KMS-11 (cell line): ENCODE data around the gene PON2.

Source experiments
- H2AFZ ChIP-seq: fragments of 200-600 bp; sonication (generic); 2 replicates; pipeline ENCODE4 v1.6.1; 2016; ENCODE audit warnings: antibody characterized with exemption, mixed run types, low read depth
- H3K27ac ChIP-seq: fragments of 200-600 bp; sonication (generic); 2 replicates; pipeline ENCODE4 v1.6.1; 2016; ENCODE audit warnings: mild to moderate bottlenecking, mixed run types
- H3K27me3 ChIP-seq: fragments of 200-600 bp; sonication (generic); 2 replicates; pipeline ENCODE4 v1.6.1; 2017; ENCODE audit warnings: mild to moderate bottlenecking, low read depth, mixed run types, moderate library complexity; ENCODE audit not compliant: insufficient read depth
- H3K36me3 ChIP-seq: fragments of 200-600 bp; sonication (generic); 2 replicates; pipeline ENCODE4 v1.6.1; 2017; ENCODE audit warnings: mild to moderate bottlenecking, mixed run types; ENCODE audit not compliant: insufficient read depth
- H3K4me1 ChIP-seq: fragments of 200-600 bp; sonication (generic); 2 replicates; pipeline ENCODE4 v1.6.1; 2016; ENCODE audit warnings: mild to moderate bottlenecking, low read depth, mixed run types; ENCODE audit not compliant: poor library complexity, severe bottlenecking
- H3K4me2 ChIP-seq: fragments of 200-600 bp; sonication (generic); 2 replicates; pipeline ENCODE4 v1.7.0; 2016; ENCODE audit warnings: mild to moderate bottlenecking, mixed run types
- H3K4me3 ChIP-seq: fragments of 200-600 bp; sonication (generic); IDR thresholded peaks from 2 replicates; pipeline ENCODE4 v1.6.1; 2017; ENCODE audit warnings: low read depth, low read length, mixed read lengths; ENCODE audit not compliant: insufficient read depth
- H3K79me2 ChIP-seq: fragments of 200-600 bp; sonication (generic); 2 replicates; pipeline ENCODE4 v1.6.1; 2016; ENCODE audit warnings: low read depth, mixed run types; ENCODE audit not compliant: insufficient read depth
- H3K9ac ChIP-seq: fragments of 200-600 bp; sonication (generic); 2 replicates; pipeline ENCODE4 v1.6.1; 2016; ENCODE audit warnings: mild to moderate bottlenecking, mixed run types
- H4K20me1 ChIP-seq: fragments of 200-600 bp; sonication (generic); 2 replicates; pipeline ENCODE4 v1.6.1; 2016; ENCODE audit warnings: mild to moderate bottlenecking, mixed run types; ENCODE audit not compliant: insufficient read depth
- CTCF ChIP-seq: fragments of 200-600 bp; sonication (generic); conservative IDR thresholded peaks from 2 replicates; pipeline ENCODE4 v1.6.1; 2017; ENCODE audit warnings: low read depth, mild to moderate bottlenecking, antibody characterized with exemption, low read length, moderate library complexity, mixed read lengths

PON2 gene

GRCh38 chr7:95432606-95433005 lies 2.2 kb downstream of the PON2 start:
- no peak overlapping the region for H3K4me2 ChIP-seq
- H3K27ac ChIP-seq = no peak overlapping the region
- H3K79me2 ChIP-seq = 0 out of 2 replicates have a peak, but pooled peaks cover 6% of the 10 kb centered on the region
- no peak for TF ChIP-seq CTCF
- peaks cover 15% of the 10 kb centered on the region for H3K4me1 ChIP-seq
- H2AFZ ChIP-seq = no peak overlapping the region
- H4K20me1 ChIP-seq = 0 out of 2 replicates have a peak, but pooled peaks cover 4% of the 10 kb centered on the region
- no peaks in the 10 kb centered on the region for H3K27me3 ChIP-seq
- H3K4me3 ChIP-seq = no peak overlapping the region
- H3K9ac ChIP-seq = no peak overlapping the region
- H3K36me3 ChIP-seq = no peaks in the 10 kb centered on the region

- Histone ChIP-seq H3K79me2 (0 out of 2 replicates have a peak, but pooled peaks cover 6% of the 10 kb centered on the region), H3K4me1 (peaks cover 15% of the 10 kb centered on the region), H3K9ac (no peak overlapping the region), H3K36me3 (no peaks in the 10 kb centered on the region), H3K27ac (no peak overlapping the region), H3K4me3 (no peak overlapping the region), H4K20me1 (0 out of 2 replicates have a peak, but pooled peaks cover 4% of the 10 kb centered on the region), H3K4me2 (no peak overlapping the region), H3K27me3 (no peaks in the 10 kb centered on the region), H2AFZ (no peak overlapping the region)
- no peak for TF ChIP-seq CTCF
Measured at GRCh38 chr7:95430864-95431263, 4.0 kb downstream of the PON2 start.

GRCh38 chr7:95429241-95429990 lies 5.4 kb downstream of the PON2 start:
- peaks cover 9% of the 10 kb centered on the region for H3K4me1 ChIP-seq
- no peak overlapping the region for H2AFZ ChIP-seq
- 0 out of 2 replicates have a peak, but pooled peaks cover 6% of the 10 kb centered on the region for H3K79me2 ChIP-seq
- no peaks in the 10 kb centered on the region for H3K27me3 ChIP-seq
- peaks cover 3% of the 10 kb centered on the region; the same call in 1 of the 2 replicates for H3K36me3 ChIP-seq
- H3K4me2 ChIP-seq = no peak overlapping the region
- no peak overlapping the region for H3K9ac ChIP-seq
- H4K20me1 ChIP-seq = 0 out of 2 replicates have a peak, but pooled peaks cover 4% of the 10 kb centered on the region
- no peak overlapping the region for H3K27ac ChIP-seq
- H3K4me3 ChIP-seq = no peak overlapping the region
- TF ChIP-seq CTCF = no peak

- no peaks in the 10 kb centered on the region for H3K27me3 ChIP-seq
- no peak for TF ChIP-seq CTCF
- no peak overlapping the region for H3K9ac ChIP-seq
- H3K4me3 ChIP-seq = no peak overlapping the region
- H3K4me2 ChIP-seq = no peak overlapping the region
- no peak overlapping the region for H2AFZ ChIP-seq
- peaks cover 3% of the 10 kb centered on the region; the same call in 1 of the 2 replicates for H3K36me3 ChIP-seq
- peaks cover 3% of the 10 kb centered on the region for H3K4me1 ChIP-seq
- H3K79me2 ChIP-seq = no peaks in the 10 kb centered on the region
- 0 out of 2 replicates have a peak, but pooled peaks cover 4% of the 10 kb centered on the region for H4K20me1 ChIP-seq
- no peak overlapping the region for H3K27ac ChIP-seq
Measured at GRCh38 chr7:95427914-95428516, 6.8 kb downstream of the PON2 start.
